Esophagus muscularis mucosa (tissue), 3 donors: Measurements from ENCODE around the gene IMPACT.

Experiments
- CTCF ChIP-seq, 3 experiments: fragments of 200-600 bp in 2 of 3; fragments of 450-650 bp in 1 of 3; sonication (generic) in 2 of 3; IDR thresholded peaks; one replicate each; pipeline ENCODE4 v1.5.1; 2017 to 2019; ENCODE audit warnings: antibody characterized with exemption in 3 of 3, mild to moderate bottlenecking in 2 of 3, moderate library complexity in 1 of 3
- POLR2A ChIP-seq: fragments of 450-650 bp; IDR thresholded peaks from one replicate; pipeline ENCODE4 v1.6.1; 2017; ENCODE audit warnings: antibody characterized with exemption, moderate library complexity, mild to moderate bottlenecking, low read depth

DNA sequence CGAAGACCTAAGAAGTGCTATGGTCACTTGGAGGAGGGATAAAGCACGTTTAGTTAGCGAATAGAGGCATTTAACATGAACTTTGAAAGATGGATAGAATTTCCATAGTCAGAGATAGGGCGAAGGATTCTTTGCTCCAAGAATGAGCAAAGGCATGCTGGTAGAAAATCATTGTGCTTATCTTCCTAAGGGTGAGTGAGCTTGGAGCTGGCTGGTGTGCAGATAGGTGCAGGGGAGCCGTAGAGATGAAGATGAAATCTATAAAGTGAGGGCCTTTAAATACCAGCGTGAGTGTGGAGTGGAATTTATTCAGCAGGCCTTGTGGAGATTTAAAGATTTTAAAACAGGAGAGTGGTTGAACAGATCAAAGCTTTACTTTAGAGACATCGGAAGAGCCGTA, 35.5 kb downstream of the IMPACT start:
- TF ChIP-seq CTCF (IDR thresholded peaks at IDR 0.05), result no peak
- TF ChIP-seq POLR2A, result no peak
